Activated T-cell treated with anti-CD3 and anti-CD28 coated beads, Interleukin-2, amount 50 U/mL, for 24 hours (primary cell): ENCODE data around the gene WDFY4.

Experiments used
- DNase-seq: peaks from one replicate; pipeline ENCODE4 v3.0.0-alpha.2; 2020
- H3K27ac Mint-ChIP-seq: 2 replicates; pipeline ENCODE4 v1.8.0; 2020; ENCODE audit warnings: mild to moderate bottlenecking, mixed read lengths
- H3K27me3 Mint-ChIP-seq: 2 replicates; pipeline ENCODE4 v1.8.0; 2020; ENCODE audit warnings: mixed read lengths
- H3K36me3 Mint-ChIP-seq: 2 replicates; pipeline ENCODE4 v1.8.0; 2020; ENCODE audit warnings: low read depth, mixed read lengths
- H3K4me1 Mint-ChIP-seq: 2 replicates; pipeline ENCODE4 v1.8.0; 2020; ENCODE audit warnings: low read depth, mixed read lengths
- H3K4me3 Mint-ChIP-seq: 2 replicates; pipeline ENCODE4 v1.8.0; 2020; ENCODE audit warnings: mild to moderate bottlenecking, moderate library complexity, mixed read lengths
- H3K9me3 Mint-ChIP-seq: 2 replicates; pipeline ENCODE4 v1.8.0; 2020; ENCODE audit warnings: mixed read lengths

WDFY4 gene

GRCh38 chr10:48884179-48885045 is 199.7 kb downstream of the WDFY4 start:
- Mint-ChIP-seq H3K27ac (no peak overlapping the region), H3K4me3 (no peak overlapping the region), H3K27me3 (peaks cover 2% of the 10 kb centered on the region), H3K9me3 (no peaks in the 10 kb centered on the region), H3K36me3 (no peaks in the 10 kb centered on the region), H3K4me1 (no peaks in the 10 kb centered on the region)
- DNase-seq, result no peak

DNA sequence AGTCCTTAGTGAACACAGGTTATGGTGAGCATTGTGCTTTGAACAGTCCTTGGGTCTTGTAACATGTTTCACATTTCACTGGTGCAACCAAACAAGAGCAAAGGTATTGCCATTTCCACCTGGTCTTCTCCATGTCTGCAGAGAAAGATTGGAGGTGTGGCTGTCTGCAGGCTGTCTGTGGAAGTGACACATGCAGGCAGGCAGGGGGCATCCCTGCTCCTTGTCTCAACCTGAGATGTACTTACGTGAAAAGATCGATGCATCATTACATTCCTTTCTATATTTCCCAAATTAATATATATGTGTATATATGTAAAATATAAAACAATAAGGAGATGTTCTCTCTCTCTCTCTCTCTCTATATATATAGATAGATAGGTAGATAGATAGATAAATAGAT is 200.7 kb downstream of the WDFY4 start:
- Mint-ChIP-seq H3K36me3 (no peaks in the 10 kb centered on the region), H3K27ac (no peak overlapping the region), H3K4me1 (no peaks in the 10 kb centered on the region), H3K27me3 (peaks cover 2% of the 10 kb centered on the region), H3K4me3 (no peak overlapping the region), H3K9me3 (no peaks in the 10 kb centered on the region)
- DNase-seq, result no peak

- no peak overlapping the region for H3K4me3 Mint-ChIP-seq
- peaks cover 2% of the 10 kb centered on the region for H3K27me3 Mint-ChIP-seq
- no peak overlapping the region for H3K27ac Mint-ChIP-seq
- DNase-seq, result no peak
- H3K9me3 Mint-ChIP-seq, result no peaks in the 10 kb centered on the region
- H3K36me3 Mint-ChIP-seq, result no peaks in the 10 kb centered on the region
- no peaks in the 10 kb centered on the region for H3K4me1 Mint-ChIP-seq
Observed at GRCh38 chr10:48887982-48888381, 203.3 kb downstream of the WDFY4 start.

- Mint-ChIP-seq H3K36me3 (no peaks in the 10 kb centered on the region), H3K27ac (no peak overlapping the region), H3K4me3 (no peak overlapping the region), H3K9me3 (no peaks in the 10 kb centered on the region), H3K4me1 (no peaks in the 10 kb centered on the region), H3K27me3 (no peaks in the 10 kb centered on the region)
- no peak for DNase-seq
Observed at GRCh38 chr10:48890888-48891850, 206.5 kb downstream of the WDFY4 start.

DNA sequence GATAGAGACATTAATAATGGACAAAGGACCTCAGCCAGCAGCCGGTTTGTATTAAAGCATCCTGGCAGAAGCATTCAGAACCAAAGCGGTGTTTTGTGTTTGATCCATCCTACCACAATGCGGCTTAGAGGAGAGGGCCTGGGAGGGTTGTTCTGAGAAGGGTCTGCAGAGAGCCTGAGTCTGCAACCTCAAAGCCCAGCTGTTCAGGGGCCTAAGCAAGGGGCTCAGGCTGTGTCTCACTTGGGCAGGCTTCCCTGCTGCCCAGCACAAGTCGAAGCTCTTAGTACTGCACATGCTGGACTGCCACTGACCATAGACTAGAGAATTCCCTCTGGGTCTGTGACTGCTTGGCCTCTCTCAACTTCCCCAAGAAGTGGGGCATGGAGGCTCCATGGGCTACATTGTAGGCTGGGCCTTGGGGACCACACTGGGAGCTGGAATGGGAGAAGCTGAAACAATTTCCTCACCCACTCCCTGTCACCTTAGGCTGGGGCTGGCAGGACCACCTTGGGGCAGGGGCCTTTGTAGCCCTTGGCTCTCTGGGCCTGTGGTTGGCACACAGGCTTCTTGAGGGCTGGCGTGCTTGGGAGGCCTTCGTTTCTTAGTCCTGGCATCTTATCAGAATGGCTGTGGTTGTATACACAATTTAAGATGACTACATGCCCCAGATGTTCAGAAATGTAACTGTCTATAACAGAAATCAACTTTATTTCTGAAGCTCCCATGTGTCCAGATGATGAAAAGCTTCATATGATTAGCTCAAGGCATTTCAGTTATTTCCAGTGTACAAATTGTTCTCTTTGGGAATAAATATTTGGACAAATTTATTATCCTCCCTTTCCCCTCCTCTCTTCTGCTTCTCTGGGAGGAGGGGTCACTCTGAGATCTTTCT is 210.5 kb downstream of the WDFY4 start:
- H3K27me3 Mint-ChIP-seq, result no peaks in the 10 kb centered on the region
- H3K4me1 Mint-ChIP-seq, result no peaks in the 10 kb centered on the region
- H3K27ac Mint-ChIP-seq, result no peak overlapping the region

GRCh38 chr10:48895803-48896195 is 211.1 kb downstream of the WDFY4 start:
- Mint-ChIP-seq H3K27me3 (no peaks in the 10 kb centered on the region), H3K27ac (no peak overlapping the region), H3K9me3 (no peaks in the 10 kb centered on the region), H3K4me3 (no peak overlapping the region), H3K36me3 (no peaks in the 10 kb centered on the region), H3K4me1 (no peaks in the 10 kb centered on the region)
- no peak for DNase-seq

More for the DNA sequence above, 210.5 kb downstream of the WDFY4 start:
- no peak overlapping the region for H3K4me3 Mint-ChIP-seq
- no peaks in the 10 kb centered on the region for H3K9me3 Mint-ChIP-seq
- no peaks in the 10 kb centered on the region for H3K36me3 Mint-ChIP-seq
- DNase-seq, result no peak

DNA sequence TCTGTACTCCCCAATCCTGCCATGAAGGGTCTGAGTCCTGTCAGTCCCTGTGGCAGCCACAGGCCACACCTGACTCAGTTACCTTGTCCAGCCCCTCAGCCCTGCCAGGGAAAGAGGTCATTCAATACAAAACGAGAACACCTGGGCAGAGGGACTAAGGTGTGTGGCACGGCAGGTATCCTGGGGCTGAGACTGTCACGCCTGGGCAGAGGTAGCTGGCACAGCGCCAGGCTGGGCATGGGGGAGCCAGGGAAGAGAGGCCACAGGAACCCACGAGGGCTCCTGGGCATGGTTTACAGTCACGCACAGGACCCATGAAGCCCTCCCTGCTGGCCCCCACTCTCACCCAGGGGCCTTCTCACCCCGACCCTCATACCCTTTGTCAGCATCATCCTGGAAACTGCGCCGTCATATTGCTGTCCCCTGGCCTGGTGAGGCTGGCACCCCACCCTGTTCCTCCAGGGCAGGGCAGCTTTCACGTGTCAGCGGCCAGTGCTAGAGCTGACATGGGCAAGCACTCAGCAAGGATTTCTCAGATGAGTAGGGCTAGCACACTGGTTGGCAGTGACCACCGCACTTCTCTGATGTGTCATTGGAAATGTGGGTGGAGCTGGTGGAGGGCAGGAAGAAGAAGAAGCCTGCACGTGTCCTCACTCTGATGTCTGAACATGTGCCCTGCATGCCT is 212.2 kb downstream of the WDFY4 start:
- H3K36me3 Mint-ChIP-seq, result no peaks in the 10 kb centered on the region
- no peak overlapping the region for H3K27ac Mint-ChIP-seq
- H3K4me1 Mint-ChIP-seq, result no peaks in the 10 kb centered on the region
- no peaks in the 10 kb centered on the region for H3K27me3 Mint-ChIP-seq
- DNase-seq, result no peak
- H3K9me3 Mint-ChIP-seq, result no peaks in the 10 kb centered on the region
- no peak overlapping the region for H3K4me3 Mint-ChIP-seq

- no peaks in the 10 kb centered on the region for H3K36me3 Mint-ChIP-seq
- H3K4me3 Mint-ChIP-seq, result no peak overlapping the region
- H3K9me3 Mint-ChIP-seq, result no peaks in the 10 kb centered on the region
- no peak overlapping the region for H3K27ac Mint-ChIP-seq
- H3K4me1 Mint-ChIP-seq, result no peaks in the 10 kb centered on the region
- H3K27me3 Mint-ChIP-seq, result no peaks in the 10 kb centered on the region
- DNase-seq, result no peak
Observed at GRCh38 chr10:48897441-48897790, 212.7 kb downstream of the WDFY4 start.

DNA sequence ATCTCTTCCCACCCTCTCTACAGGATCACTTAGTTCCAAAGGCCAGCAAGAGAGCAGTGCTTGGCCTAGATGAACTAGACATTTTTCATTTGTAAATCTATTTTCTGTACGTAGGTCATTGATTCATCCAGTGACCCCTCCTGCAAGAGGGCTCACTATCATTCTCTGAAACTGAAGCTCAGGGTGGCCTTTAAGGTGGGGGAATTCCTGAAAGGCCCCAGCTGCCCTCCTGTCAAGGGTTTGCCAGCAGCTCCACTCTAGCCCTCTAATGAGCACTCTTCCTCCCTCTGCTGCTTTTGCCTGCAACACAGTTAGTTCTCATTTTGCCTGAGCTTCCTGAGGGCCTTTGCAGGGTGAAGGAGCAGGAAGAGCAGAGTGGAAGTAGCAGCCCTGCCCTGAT is 213.8 kb downstream of the WDFY4 start:
- H3K27ac Mint-ChIP-seq, result no peak overlapping the region
- H3K36me3 Mint-ChIP-seq, result no peaks in the 10 kb centered on the region

DNA sequence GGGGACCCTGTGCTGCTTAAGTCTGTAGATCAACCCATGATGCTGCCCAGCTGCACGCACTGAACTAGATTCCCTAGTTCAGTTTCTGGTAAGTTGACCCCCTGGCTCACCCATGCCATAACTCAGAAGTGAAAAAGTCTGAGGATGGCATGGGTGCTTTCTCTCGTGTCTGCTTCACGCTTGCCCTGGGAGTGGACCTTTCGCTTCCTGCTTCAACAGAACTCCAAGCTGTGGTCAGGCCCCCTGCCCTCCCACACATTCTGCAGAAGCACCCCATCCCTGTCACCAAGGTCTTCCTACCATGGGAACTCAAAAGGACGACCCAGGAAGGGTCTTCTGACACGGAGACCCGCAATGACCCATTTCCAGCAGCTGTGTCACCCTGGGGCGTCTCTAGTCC is 215.1 kb downstream of the WDFY4 start:
- Mint-ChIP-seq H3K4me3 (no peak overlapping the region), H3K27ac (no peak overlapping the region), H3K9me3 (no peaks in the 10 kb centered on the region), H3K27me3 (no peaks in the 10 kb centered on the region), H3K4me1 (no peaks in the 10 kb centered on the region), H3K36me3 (no peaks in the 10 kb centered on the region)
- DNase-seq, result no peak

More for the DNA sequence above, 213.8 kb downstream of the WDFY4 start:
- Mint-ChIP-seq H3K27me3 (no peaks in the 10 kb centered on the region), H3K9me3 (no peaks in the 10 kb centered on the region), H3K4me1 (no peaks in the 10 kb centered on the region), H3K4me3 (no peak overlapping the region)
- no peak for DNase-seq

- Mint-ChIP-seq H3K4me3 (no peak overlapping the region), H3K36me3 (no peaks in the 10 kb centered on the region), H3K9me3 (no peaks in the 10 kb centered on the region), H3K27ac (no peak overlapping the region), H3K4me1 (no peaks in the 10 kb centered on the region), H3K27me3 (no peaks in the 10 kb centered on the region)
- DNase-seq, result no peak
Observed at GRCh38 chr10:48900371-48900801, 215.7 kb downstream of the WDFY4 start.

DNA sequence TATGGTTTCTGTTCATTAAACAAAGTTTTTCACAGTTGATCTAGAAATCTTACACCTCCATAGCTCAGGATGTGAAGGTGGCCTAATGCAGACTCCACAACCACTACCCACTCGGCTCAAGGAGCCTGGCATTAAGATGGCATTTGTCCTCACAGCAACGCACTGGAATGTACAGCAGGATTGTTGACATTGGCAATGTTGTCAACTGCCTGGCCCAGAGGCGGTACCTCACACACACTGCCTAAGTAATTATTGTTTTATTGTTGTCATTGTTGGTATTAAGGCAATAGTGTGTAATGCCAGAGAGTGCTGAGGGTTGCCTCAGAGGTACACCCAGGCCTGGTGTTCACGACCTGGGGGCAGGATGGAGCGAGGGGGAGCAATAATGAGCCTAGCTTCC is 216.6 kb downstream of the WDFY4 start:
- no peak for DNase-seq
- Mint-ChIP-seq H3K27me3 (no peaks in the 10 kb centered on the region), H3K36me3 (no peaks in the 10 kb centered on the region), H3K4me3 (no peak overlapping the region), H3K4me1 (no peaks in the 10 kb centered on the region), H3K27ac (no peak overlapping the region), H3K9me3 (no peaks in the 10 kb centered on the region)

DNA sequence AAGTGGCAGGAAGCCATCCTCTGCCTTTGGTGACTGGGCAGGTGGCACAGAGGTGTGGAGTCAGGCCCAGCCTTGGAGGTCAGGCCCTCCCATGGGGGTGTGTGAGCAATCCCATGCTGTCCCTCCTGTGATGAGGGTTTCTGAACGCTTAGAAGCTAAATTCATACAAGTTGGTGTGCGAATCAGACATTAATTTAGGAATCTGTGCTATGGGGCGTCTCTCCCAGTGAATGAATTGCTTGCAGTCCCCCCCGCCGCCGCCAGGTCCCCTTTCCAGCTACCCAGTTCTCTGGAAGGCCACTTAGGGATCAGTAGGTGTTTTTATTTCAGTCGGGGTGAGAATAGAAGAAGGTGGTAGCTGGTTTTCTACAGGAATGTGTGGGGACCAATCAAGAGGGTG is 217.4 kb downstream of the WDFY4 start:
- Mint-ChIP-seq H3K36me3 (no peaks in the 10 kb centered on the region), H3K4me1 (no peaks in the 10 kb centered on the region)
- no peak for DNase-seq

DNA sequence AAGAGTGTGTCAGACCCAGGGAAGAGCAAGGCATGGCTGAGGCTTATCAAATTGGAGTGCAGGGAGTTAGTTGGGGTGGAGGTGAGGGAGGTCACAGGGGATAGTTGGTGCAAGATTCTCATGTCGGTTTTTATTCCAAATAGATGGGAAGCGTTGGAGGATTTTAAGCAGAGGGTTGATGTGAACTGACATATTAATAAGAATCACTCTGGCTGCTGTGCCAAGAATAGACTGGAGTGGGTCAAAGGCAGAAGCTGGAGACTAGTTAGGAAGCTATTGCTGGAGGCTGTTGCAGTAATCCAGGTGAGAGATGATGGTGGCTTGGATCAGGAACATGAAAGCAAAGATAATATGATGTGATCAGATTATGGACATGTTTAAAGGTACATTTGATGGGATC is 218.5 kb downstream of the WDFY4 start:
- Mint-ChIP-seq H3K27ac (no peak overlapping the region), H3K4me3 (no peak overlapping the region), H3K9me3 (no peaks in the 10 kb centered on the region), H3K36me3 (no peaks in the 10 kb centered on the region), H3K27me3 (no peaks in the 10 kb centered on the region), H3K4me1 (no peaks in the 10 kb centered on the region)
- no peak for DNase-seq

More for the DNA sequence above, 217.4 kb downstream of the WDFY4 start:
- H3K9me3 Mint-ChIP-seq, result no peaks in the 10 kb centered on the region
- no peaks in the 10 kb centered on the region for H3K27me3 Mint-ChIP-seq
- H3K4me3 Mint-ChIP-seq, result no peak overlapping the region
- H3K27ac Mint-ChIP-seq, result no peak overlapping the region
